Gastrocnemius medialis (tissue), 4 donors: ENCODE results near the gene FAM78B. TPM values are rescaled to one million over a fixed set of nuclear protein-coding genes. Genes with fewer than 3 reads are reported as not detected.

ENCODE experiments used
- ATAC-seq, 2 donors: fragments of 150-250 bp; one replicate each; pipeline ENCODE4 v1.9.1; 2016
- DNase-seq, 2 donors: peaks; one replicate each; pipeline ENCODE4 v3.0.0-alpha.2; 2019
- H3K27ac ChIP-seq, 4 donors: fragments of 200-600 bp; sonication (generic); 1 replicate in 1 of 4; 2 replicates in 3 of 4; pipeline ENCODE4 v1.5.1; 2016 to 2018; ENCODE audit warnings: mild to moderate bottlenecking in 2 of 4, moderate library complexity in 1 of 4
- H3K27me3 ChIP-seq, 3 donors: fragments of 200-600 bp; sonication (generic) in 2 of 3; 1 replicate in 1 of 3; 2 replicates in 2 of 3; pipeline versions ENCODE4 v1.5.1 to v1.6.0; 2016 to 2019; ENCODE audit warnings: mild to moderate bottlenecking in 1 of 3, moderate library complexity in 1 of 3
- H3K36me3 ChIP-seq, 2 donors: fragments of 200-600 bp; sonication (generic) in 1 of 2; one replicate each; pipeline ENCODE4 v1.5.1; 2017 to 2018
- H3K4me1 ChIP-seq, 2 donors: fragments of 200-600 bp; sonication (generic) in 1 of 2; one replicate each; pipeline ENCODE4 v1.5.1; 2016 to 2017; ENCODE audit warnings: mild to moderate bottlenecking in 2 of 2
- H3K4me3 ChIP-seq, 4 donors: fragments of 200-600 bp; sonication (generic) in 3 of 4; 1 replicate in 1 of 4; 2 replicates in 3 of 4; pipeline ENCODE4 v1.5.1; 2016 to 2019; ENCODE audit warnings: mild to moderate bottlenecking in 2 of 4
- H3K9me3 ChIP-seq, 3 donors: fragments of 200-600 bp; sonication (generic) in 2 of 3; 1 replicate in 1 of 3; 2 replicates in 2 of 3; pipeline ENCODE4 v1.5.1; 2016 to 2019
- POLR2A ChIP-seq, 2 donors: fragments of 450-650 bp; IDR thresholded peaks; one replicate each; pipeline ENCODE4 v1.6.1; 2017; ENCODE audit warnings: antibody characterized with exemption in 2 of 2, mild to moderate bottlenecking in 2 of 2, moderate library complexity in 2 of 2
- in situ Hi-C, 4 donors: fragments of 200-750 bp; cut with MboI; loops; one replicate each; pipeline versions ENCODE4 v1.15.0 to v1.8.0; 2017; ENCODE audit warnings: low sequenced_read_pairs in 4 of 4
- intact Hi-C: fragments of 100-400 bp; cut with DNase I; formaldehyde crosslinking; loops from one replicate; pipeline ENCODE4 v1.15.1; 2023; ENCODE audit warnings: low total_unique reads
- total RNA-seq, 4 donors: library from RNA; depleted of rRNA; stranded (reverse); fragments of >200 nt; gene quantifications; one replicate each; pipeline versions ENCODE4 v1.1.0 to v1.2.3, GENCODE V29; 2016
- TF ChIP-seq, protein P1 (sequence below), 5 experiments: fragments of 450-650 bp in 3 of 5; fragments of 200-600 bp in 2 of 5; sonication (generic) in 2 of 5; IDR thresholded peaks in 4 of 5; conservative IDR thresholded peaks in 1 of 5; 1 replicate in 4 of 5; 2 replicates in 1 of 5; pipeline ENCODE4 v1.5.1; 2016 to 2019; ENCODE audit warnings: antibody characterized with exemption in 5 of 5, mild to moderate bottlenecking in 3 of 5, moderate library complexity in 3 of 5

FAM78B gene
- total RNA-seq, 4 donors from 2014 or later: 1.6 to 9.9 (median 2.6) TPM

DNA sequence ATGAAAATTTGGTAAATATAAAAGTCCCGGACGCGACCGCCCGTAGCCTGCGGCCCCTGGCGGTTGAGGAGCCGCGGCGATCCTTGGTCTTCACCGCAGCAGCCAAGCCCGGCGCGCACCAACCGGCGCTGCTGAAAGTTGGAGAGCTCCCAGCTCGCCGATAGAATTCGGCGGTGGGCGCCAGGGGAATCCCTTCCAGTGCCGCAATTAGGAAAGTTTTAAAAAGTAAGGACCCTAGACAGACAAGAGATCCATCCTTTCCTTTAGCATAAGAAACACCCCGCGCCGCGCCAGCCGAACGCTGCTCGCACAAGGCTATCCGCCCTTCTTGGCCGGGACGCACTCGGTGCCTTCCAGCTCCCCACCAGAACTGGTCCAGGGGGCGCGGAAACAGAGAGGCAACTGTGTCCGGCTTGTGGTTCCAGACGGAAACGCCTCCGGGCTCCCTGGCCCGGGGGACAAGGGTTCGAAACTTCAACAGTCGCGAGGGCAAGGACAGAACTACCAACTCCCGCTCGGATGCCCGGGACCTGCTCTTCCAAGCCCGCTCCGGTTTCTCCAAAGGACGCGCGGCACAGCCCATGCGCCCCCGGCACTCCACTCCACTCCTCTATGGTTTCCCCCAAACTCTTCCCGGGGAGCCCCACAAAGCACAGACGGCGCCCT is 1.7 kb downstream of the FAM78B start:
- DNase-seq (peak; percentile 22 to 26), ATAC-seq (no peak)
- H3K9me3 ChIP-seq: no peaks in the 10 kb centered on the region
- in situ Hi-C loops (loop anchor here in 2 of 4 donors (25.0 kb wide), 2 partner anchors 228 to 528 kb away; partner anchors contain the start of gene MGST3 (in 1 of the 2)), intact Hi-C loops (loop anchor here (5.0 to 10.0 kb wide), 5 partner anchors 110 to 672 kb away; partner anchors contain the start of genes MGST3 and POGK)
- TF ChIP-seq, protein P1, sequence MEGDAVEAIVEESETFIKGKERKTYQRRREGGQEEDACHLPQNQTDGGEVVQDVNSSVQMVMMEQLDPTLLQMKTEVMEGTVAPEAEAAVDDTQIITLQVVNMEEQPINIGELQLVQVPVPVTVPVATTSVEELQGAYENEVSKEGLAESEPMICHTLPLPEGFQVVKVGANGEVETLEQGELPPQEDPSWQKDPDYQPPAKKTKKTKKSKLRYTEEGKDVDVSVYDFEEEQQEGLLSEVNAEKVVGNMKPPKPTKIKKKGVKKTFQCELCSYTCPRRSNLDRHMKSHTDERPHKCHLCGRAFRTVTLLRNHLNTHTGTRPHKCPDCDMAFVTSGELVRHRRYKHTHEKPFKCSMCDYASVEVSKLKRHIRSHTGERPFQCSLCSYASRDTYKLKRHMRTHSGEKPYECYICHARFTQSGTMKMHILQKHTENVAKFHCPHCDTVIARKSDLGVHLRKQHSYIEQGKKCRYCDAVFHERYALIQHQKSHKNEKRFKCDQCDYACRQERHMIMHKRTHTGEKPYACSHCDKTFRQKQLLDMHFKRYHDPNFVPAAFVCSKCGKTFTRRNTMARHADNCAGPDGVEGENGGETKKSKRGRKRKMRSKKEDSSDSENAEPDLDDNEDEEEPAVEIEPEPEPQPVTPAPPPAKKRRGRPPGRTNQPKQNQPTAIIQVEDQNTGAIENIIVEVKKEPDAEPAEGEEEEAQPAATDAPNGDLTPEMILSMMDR (IDR thresholded peaks at IDR 0.05 in 4 of 5, conservative IDR thresholded peaks at IDR 0.05 in 1 of 5): peak; percentile 37 to 73 (median 52)
- no peak for TF ChIP-seq POLR2A (IDR thresholded peaks at IDR 0.05)
- H3K36me3 ChIP-seq: no peaks in the 10 kb centered on the region
- no peaks in the 10 kb centered on the region for H3K27me3 ChIP-seq
- peak overlapping the region; percentile 59 to 69 (median 64) for H3K4me3 ChIP-seq
- peaks cover 9 to 21% of the 10 kb centered on the region in 2 donors for H3K4me1 ChIP-seq
- H3K27ac ChIP-seq: peak overlapping the region in 1 of 4 donors; percentile 56

DNA sequence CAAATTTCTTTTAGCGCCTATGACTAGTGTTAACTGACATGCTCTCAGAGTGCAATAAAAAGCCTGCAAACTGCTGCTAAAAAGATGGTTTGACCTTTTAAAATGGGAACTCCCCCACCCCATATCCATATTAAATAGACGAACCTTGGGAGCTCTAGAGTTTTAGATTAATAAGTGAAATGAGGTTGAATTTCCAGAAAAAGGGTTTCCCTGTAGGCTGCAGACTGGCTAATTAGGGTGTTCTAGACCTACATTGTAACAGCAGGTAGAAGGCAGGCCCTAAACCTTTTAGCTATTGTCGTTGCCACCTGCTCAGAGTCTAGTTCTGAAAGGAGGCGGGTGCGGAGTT is 2.2 kb downstream of the FAM78B start:
- H3K27ac ChIP-seq: no peak overlapping the region
- H3K4me1 ChIP-seq: peaks cover 8 to 21% of the 10 kb centered on the region in 2 donors
- in situ Hi-C loops (loop anchor here in 2 of 4 donors (25.0 kb wide), 2 partner anchors 227 to 527 kb away; partner anchors contain the start of gene MGST3 (in 1 of the 2)), intact Hi-C loops (loop anchor here (10.0 kb wide), 1 partner anchor 110 kb away; no protein-coding TSS in a partner anchor)
- ATAC-seq (no peak), DNase-seq (no peak)
- no peaks in the 10 kb centered on the region for H3K27me3 ChIP-seq
- no peaks in the 10 kb centered on the region for H3K9me3 ChIP-seq
- H3K4me3 ChIP-seq: peak overlapping the region; percentile 59 to 69 (median 64)
- no peaks in the 10 kb centered on the region for H3K36me3 ChIP-seq
- TF ChIP-seq, protein P1 (IDR thresholded peaks at IDR 0.05 in 4 of 5, conservative IDR thresholded peaks at IDR 0.05 in 1 of 5): no peak
- no peak for TF ChIP-seq POLR2A (IDR thresholded peaks at IDR 0.05)

DNA sequence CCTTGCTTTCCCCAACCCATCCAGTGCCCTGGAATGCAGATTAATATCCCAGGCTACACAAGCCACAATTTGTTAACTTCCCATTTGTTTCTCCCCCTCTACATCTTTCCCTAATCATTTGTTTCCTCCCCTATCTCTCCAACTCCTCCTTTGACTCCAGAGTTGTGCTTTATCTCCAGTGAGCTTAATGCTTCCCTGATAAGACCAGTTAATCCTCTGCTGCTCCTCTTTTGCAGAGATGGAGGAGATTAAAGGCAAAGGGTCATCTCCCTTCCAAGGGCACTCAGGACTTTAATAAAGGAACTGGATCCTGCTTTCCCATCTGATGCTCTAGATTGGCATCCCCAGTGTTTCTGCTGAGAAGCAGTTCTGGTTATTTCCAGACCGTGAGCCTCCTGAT is 7.1 kb downstream of the FAM78B start:
- H3K4me3 ChIP-seq: no peak overlapping the region
- H3K27ac ChIP-seq: no peak overlapping the region
- intact Hi-C loops: loop anchor here (10.0 kb wide), 1 partner anchor 115 kb away; no protein-coding TSS in a partner anchor
- TF ChIP-seq, protein P1 (IDR thresholded peaks at IDR 0.05 in 4 of 5, conservative IDR thresholded peaks at IDR 0.05 in 1 of 5): no peak
- no peak for TF ChIP-seq POLR2A (IDR thresholded peaks at IDR 0.05)
- ATAC-seq: no peak
- no peaks in the 10 kb centered on the region for H3K9me3 ChIP-seq
- peaks cover 17 to 19% of the 10 kb centered on the region in 2 donors for H3K4me1 ChIP-seq
- H3K36me3 ChIP-seq: no peaks in the 10 kb centered on the region
- DNase-seq: no peak
- in situ Hi-C loops: loop anchor here in 2 of 4 donors (25.0 kb wide), 2 partner anchors 222 to 522 kb away; partner anchors contain the start of gene MGST3 (in 1 of the 2)
- H3K27me3 ChIP-seq: no peaks in the 10 kb centered on the region

DNA sequence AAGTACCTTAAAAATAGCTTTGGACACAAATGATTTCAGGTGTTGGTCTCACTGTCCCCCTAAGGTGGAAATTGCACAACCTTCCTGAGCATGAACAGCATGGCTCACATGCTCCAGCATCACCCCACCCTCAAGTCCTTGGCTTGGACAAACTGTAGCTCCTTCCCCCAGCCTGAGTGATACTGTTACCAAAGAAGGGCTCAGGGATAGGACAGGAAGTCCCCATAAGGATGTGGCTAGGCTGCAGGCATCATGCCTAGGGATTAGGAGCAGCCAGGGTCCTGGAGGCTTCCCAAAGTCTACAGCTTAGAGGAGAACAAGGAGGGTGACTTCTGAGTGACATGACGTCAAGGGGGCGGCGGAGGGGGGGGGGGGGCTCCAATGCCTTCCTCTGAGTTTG is 10.1 kb downstream of the FAM78B start:
- DNase-seq (peak in 1 of 2 donors; percentile 25), ATAC-seq (no peak)
- intact Hi-C loops (no loop called here), in situ Hi-C loops (loop anchor here in 2 of 4 donors (25.0 kb wide), 2 partner anchors 219 to 519 kb away; partner anchors contain the start of gene MGST3 (in 1 of the 2))
- Histone ChIP-seq H3K4me1 (peaks cover 17 to 26% of the 10 kb centered on the region in 2 donors), H3K27me3 (no peaks in the 10 kb centered on the region), H3K36me3 (no peaks in the 10 kb centered on the region), H3K4me3 (no peak overlapping the region), H3K27ac (no peak overlapping the region), H3K9me3 (no peaks in the 10 kb centered on the region)
- TF ChIP-seq, protein P1 (IDR thresholded peaks at IDR 0.05 in 4 of 5, conservative IDR thresholded peaks at IDR 0.05 in 1 of 5): no peak
- no peak for TF ChIP-seq POLR2A (IDR thresholded peaks at IDR 0.05)
